ENCODE measurements around the gene UCP2. TPM values are rescaled to one million over a fixed set of nuclear protein-coding genes. Genes with fewer than 3 reads are reported as not detected.
A peak's percentile ranks its signal among the peaks of the same experiment; 100 is the strongest.

Gene UCP2
- total RNA-seq, 2 experiments from 2014 or later, result 467 to 468 TPM

DNA sequence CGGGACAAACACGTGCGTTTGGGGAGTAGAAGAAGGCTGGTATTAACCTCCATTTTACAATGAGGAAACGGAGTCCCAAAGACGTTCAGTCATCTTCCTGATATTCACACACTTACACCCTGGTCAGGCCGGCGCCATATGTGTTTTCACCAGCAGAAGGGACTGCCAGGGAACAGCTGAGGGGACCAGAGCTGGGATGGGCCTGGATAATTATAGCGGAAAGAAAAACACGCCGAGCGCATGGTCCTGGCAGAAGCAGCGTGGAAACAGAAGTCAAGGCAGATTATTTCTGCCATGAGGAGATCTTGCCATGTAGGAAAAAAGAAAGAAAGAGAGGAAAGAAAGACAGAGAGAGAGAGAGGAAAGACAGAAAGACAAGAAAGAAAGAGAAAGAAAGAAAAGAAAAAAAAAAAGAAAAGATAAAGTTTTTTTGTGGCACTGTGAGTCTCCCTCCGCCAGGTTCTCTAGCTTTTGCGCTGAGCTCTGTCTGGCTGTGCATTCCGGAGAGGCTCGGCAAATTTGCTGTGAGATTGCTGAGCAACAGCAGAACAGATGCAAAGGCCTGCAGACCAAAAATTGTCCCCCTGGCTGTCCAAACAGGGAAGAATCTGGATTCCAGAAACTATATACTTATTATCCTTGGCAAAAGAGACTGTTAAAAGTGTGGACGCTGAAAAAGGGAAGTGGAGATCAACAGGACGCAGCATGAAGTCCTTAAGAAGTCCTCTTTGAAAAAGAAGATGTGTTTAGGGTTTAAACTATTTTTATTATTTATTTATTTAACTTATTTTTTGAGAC, 1.3 kb upstream of the UCP2 start:
- ChIA-PET CTCF (interaction anchor here (1.1 to 1.6 kb wide), 2 partner anchors 11 to 21 kb away, joined by 4 to 5 read pairs; no protein-coding TSS in a partner anchor), POLR2A (interaction anchor here (7.9 to 18.9 kb wide), 4 partner anchors 11 to 32 kb away, joined by 106 to 366 read pairs (median 290); no protein-coding TSS in a partner anchor)
- H3K27ac Mint-ChIP-seq, result peak overlapping the region; percentile 98
- TF ChIP-seq, protein P1, sequence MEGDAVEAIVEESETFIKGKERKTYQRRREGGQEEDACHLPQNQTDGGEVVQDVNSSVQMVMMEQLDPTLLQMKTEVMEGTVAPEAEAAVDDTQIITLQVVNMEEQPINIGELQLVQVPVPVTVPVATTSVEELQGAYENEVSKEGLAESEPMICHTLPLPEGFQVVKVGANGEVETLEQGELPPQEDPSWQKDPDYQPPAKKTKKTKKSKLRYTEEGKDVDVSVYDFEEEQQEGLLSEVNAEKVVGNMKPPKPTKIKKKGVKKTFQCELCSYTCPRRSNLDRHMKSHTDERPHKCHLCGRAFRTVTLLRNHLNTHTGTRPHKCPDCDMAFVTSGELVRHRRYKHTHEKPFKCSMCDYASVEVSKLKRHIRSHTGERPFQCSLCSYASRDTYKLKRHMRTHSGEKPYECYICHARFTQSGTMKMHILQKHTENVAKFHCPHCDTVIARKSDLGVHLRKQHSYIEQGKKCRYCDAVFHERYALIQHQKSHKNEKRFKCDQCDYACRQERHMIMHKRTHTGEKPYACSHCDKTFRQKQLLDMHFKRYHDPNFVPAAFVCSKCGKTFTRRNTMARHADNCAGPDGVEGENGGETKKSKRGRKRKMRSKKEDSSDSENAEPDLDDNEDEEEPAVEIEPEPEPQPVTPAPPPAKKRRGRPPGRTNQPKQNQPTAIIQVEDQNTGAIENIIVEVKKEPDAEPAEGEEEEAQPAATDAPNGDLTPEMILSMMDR (IDR thresholded peaks at IDR 0.05), result no peak
- no peaks in the 10 kb centered on the region for H3K9me3 ChIP-seq (ENCODE audit: control insufficient read depth in 1 of 2, insufficient read depth in 1 of 2, low read length in 2 of 2)
- intact Hi-C loops (cut with DNase I, micrococcal nuclease), result loop anchor here (1.0 to 5.0 kb wide), 3 partner anchors 12 to 188 kb away; partner anchors contain the start of genes C2CD3 (in 1 of the 2) and PPME1 (in 1 of the 2)
- peak overlapping the region; percentile 100 for H3K4me3 Mint-ChIP-seq
- peaks cover 43% of the 10 kb centered on the region for H3K36me3 Mint-ChIP-seq (ENCODE audit: low read depth)
- DNase-seq (peak in 2 of 14 experiments; percentile 33 to 51), ATAC-seq (ENCODE audit: poor library complexity) (no peak)
- H3K27me3 Mint-ChIP-seq, result no peaks in the 10 kb centered on the region
- peaks cover 49% of the 10 kb centered on the region for H3K4me1 Mint-ChIP-seq (ENCODE audit: low read depth)
- peak overlapping the region; percentile 87 for H3K4me3 ChIP-seq (ENCODE audit: low read length)
- no peaks in the 10 kb centered on the region for H3K27me3 ChIP-seq (ENCODE audit: control insufficient read depth in 1 of 2, insufficient read depth in 2 of 2, low read length in 2 of 2)
- H3K9me3 Mint-ChIP-seq, result no peaks in the 10 kb centered on the region
- peak overlapping the region; percentile 81 to 96 for H3K27ac ChIP-seq (ENCODE audit: low read depth in 1 of 2, low read length in 2 of 2)
- peaks cover 42% of the 10 kb centered on the region for H3K4me1 ChIP-seq (ENCODE audit: insufficient read depth, low read length)
- peaks cover 29% of the 10 kb centered on the region for H3K36me3 ChIP-seq (ENCODE audit: insufficient read depth, low read length)

- H3K27me3 ChIP-seq (ENCODE audit: control insufficient read depth in 1 of 2, insufficient read depth in 2 of 2, low read length in 2 of 2), result no peaks in the 10 kb centered on the region
- Mint-ChIP-seq H3K4me3 (peak overlapping the region; percentile 100), H3K36me3 (ENCODE audit: low read depth) (peaks cover 51% of the 10 kb centered on the region), H3K4me1 (ENCODE audit: low read depth) (peaks cover 57% of the 10 kb centered on the region), H3K27me3 (no peaks in the 10 kb centered on the region), H3K9me3 (no peaks in the 10 kb centered on the region), H3K27ac (peak overlapping the region; percentile 98)
- peak; percentile 86 to 97 (median 90) for DNase-seq
- peaks cover 37% of the 10 kb centered on the region for H3K36me3 ChIP-seq (ENCODE audit: insufficient read depth, low read length)
- ChIA-PET POLR2A (interaction anchor here (0.6 to 18.9 kb wide), 8 partner anchors 12 to 510 kb away, joined by 3 to 366 read pairs (median 55); partner anchors contain the start of genes C2CD3, LIPT2 and PPME1), CTCF (interaction anchor here (1.0 to 4.2 kb wide), 4 partner anchors 12 to 22 kb away, joined by 4 to 26 read pairs (median 6); no protein-coding TSS in a partner anchor)
- TF ChIP-seq, protein P1 (IDR thresholded peaks at IDR 0.05), result no peak
- peak overlapping the region; percentile 87 for H3K4me3 ChIP-seq (ENCODE audit: low read length)
- H3K9me3 ChIP-seq (ENCODE audit: control insufficient read depth in 1 of 2, insufficient read depth in 1 of 2, low read length in 2 of 2), result no peaks in the 10 kb centered on the region
- peaks cover 49% of the 10 kb centered on the region for H3K4me1 ChIP-seq (ENCODE audit: insufficient read depth, low read length)
- intact Hi-C loops (cut with DNase I, micrococcal nuclease), result loop anchor here (1.0 to 5.0 kb wide), 3 partner anchors 13 to 189 kb away; partner anchors contain the start of genes C2CD3 (in 1 of the 2) and PPME1 (in 1 of the 2)
- peak; percentile 73 for ATAC-seq (ENCODE audit: poor library complexity)
- peak overlapping the region; percentile 81 to 96 for H3K27ac ChIP-seq (ENCODE audit: low read depth in 1 of 2, low read length in 2 of 2)
These were observed 522 bp upstream of the UCP2 start for GRCh38 chr11:73982990-73983740.

All from CD4-positive, alpha-beta T cell (primary cell).